ENCODE measurements around the gene HSPA1B. TPM values are rescaled to one million over a fixed set of nuclear protein-coding genes. Genes with fewer than 3 reads are reported as not detected.

The HSPA1B gene
- total and polyA plus RNA-seq, 2 donors (not counting 1 experiment from before 2014, with no cell fraction given): 79.2 to 145 TPM

DNA sequence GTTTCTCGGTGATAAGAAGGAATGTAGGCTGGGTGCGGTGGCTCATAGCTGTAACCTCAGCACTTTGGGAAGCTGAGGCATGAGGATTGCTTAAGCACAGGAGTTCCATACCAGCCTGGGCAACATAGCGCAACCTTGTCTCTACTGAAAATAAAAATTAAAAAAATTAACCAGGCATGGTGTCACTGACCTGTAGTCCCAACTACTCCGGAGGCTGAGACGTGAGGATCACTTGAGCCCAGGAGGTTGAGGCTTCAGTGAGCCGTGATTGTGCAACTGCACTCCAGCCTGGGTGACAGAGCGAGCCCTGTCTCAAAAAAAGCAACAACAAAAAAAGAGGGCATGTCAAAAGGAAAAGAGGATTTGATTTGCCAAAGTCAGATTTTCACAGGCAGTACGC lies 31.2 kb downstream of the HSPA1B start:
- CTCF ChIA-PET: no interaction called here
- POLR2A ChIA-PET: interaction anchor here (0.5 kb wide), 1 partner anchor 312 kb away, joined by 3 read pairs; the partner anchor contains the start of gene ATP6V1G2
- H3K79me2 ChIP-seq (ENCODE audit: control insufficient read depth, insufficient read depth, low read length): peaks cover 16% of the 10 kb centered on the region

DNA sequence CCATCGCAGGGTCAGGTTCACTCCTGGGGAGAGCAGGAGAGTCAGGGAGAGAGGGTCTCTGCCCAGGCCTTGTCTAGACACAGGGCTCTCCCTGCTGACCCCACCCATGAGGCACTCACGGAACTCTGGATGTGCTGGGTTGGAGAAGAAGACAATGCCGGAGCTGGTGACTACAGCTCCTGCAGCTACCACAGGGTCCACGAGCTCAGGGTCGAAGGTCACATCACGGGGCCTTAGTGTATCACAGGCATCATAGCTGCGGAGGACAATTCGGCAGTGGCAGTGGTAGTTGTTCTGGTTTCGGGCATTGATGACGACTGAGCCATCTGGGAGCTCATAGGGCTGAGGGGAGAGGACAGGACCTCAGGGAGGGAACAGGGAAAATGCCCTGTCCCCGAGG lies 32.4 kb downstream of the HSPA1B start:
- no peak for DNase-seq
- WGBS (ENCODE audit: insufficient coverage): 99% methylated on average over 10 of the region's 11 CpGs
- no peak for ATAC-seq (ENCODE audit: low read depth)
- no peaks in the 10 kb centered on the region for H3K9me3 ChIP-seq (ENCODE audit: control extremely low read depth in 1 of 3, control insufficient read depth in 2 of 3, insufficient read depth in 1 of 3, low read length in 2 of 3)
- H3K79me2 ChIP-seq (ENCODE audit: control insufficient read depth, insufficient read depth, low read length): peaks cover 17% of the 10 kb centered on the region
- TF ChIP-seq, protein P1, sequence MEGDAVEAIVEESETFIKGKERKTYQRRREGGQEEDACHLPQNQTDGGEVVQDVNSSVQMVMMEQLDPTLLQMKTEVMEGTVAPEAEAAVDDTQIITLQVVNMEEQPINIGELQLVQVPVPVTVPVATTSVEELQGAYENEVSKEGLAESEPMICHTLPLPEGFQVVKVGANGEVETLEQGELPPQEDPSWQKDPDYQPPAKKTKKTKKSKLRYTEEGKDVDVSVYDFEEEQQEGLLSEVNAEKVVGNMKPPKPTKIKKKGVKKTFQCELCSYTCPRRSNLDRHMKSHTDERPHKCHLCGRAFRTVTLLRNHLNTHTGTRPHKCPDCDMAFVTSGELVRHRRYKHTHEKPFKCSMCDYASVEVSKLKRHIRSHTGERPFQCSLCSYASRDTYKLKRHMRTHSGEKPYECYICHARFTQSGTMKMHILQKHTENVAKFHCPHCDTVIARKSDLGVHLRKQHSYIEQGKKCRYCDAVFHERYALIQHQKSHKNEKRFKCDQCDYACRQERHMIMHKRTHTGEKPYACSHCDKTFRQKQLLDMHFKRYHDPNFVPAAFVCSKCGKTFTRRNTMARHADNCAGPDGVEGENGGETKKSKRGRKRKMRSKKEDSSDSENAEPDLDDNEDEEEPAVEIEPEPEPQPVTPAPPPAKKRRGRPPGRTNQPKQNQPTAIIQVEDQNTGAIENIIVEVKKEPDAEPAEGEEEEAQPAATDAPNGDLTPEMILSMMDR (IDR thresholded peaks at IDR 0.05): no peak
- TF ChIP-seq EZH2 (IDR thresholded peaks at IDR 0.05; ENCODE audit: borderline replicate concordance, insufficient read depth, low read depth, low read length, poor library complexity, severe bottlenecking): no peak
- ChIA-PET POLR2A (interaction anchor here (0.5 to 0.8 kb wide), 2 partner anchors 53 to 237 kb away, joined by 3 read pairs; partner anchors contain the start of gene LSM2), CTCF (interaction anchor here (0.6 kb wide), 1 partner anchor 253 kb away, joined by 3 read pairs; no protein-coding TSS in a partner anchor)
- no peak overlapping the region for H3K4me2 ChIP-seq (replicated peaks; ENCODE audit: low read depth, low read length, poor library complexity, severe bottlenecking)
- Mint-ChIP-seq H3K27ac (no peak overlapping the region), H3K27me3 (no peaks in the 10 kb centered on the region), H3K4me1 (peaks cover 24% of the 10 kb centered on the region), H3K9me3 (ENCODE audit: insufficient read depth) (no peaks in the 10 kb centered on the region), H3K4me3 (no peak overlapping the region)
- H3K4me3 ChIP-seq (ENCODE audit: control extremely low read depth in 1 of 5, extremely low read depth in 1 of 5, insufficient read depth in 1 of 5, low read depth in 2 of 5, low read length in 4 of 5): no peak overlapping the region
- no peak overlapping the region for H3K27ac ChIP-seq (ENCODE audit: low read length in 2 of 2)
- no peaks in the 10 kb centered on the region for H4K20me1 ChIP-seq (ENCODE audit: control insufficient read depth, insufficient read depth, low read length, poor library complexity, severe bottlenecking)
- H3K9ac ChIP-seq (ENCODE audit: low read length): no peak overlapping the region
- intact Hi-C loops (cut with micrococcal nuclease): loop anchor here (5.0 to 10.0 kb wide), 3 partner anchors 43 to 365 kb away; partner anchors contain the start of genes HSPA1A, HSPA1L, MICB and VARS1
- no peak overlapping the region for H2AFZ ChIP-seq (ENCODE audit: insufficient read depth, low read depth, low read length, poor library complexity, severe bottlenecking)
- peaks cover 2 to 27% of the 10 kb centered on the region in 2 experiments for H3K36me3 ChIP-seq (replicated peaks in 1 of 2; ENCODE audit: control extremely low read depth in 1 of 2, control insufficient read depth in 1 of 2, extremely low read depth in 1 of 2, insufficient read depth in 2 of 2, low read length in 1 of 2)
- H3K4me1 ChIP-seq (ENCODE audit: control insufficient read depth in 2 of 2, insufficient read depth in 2 of 2, low read length in 2 of 2): peaks cover 18 to 23% of the 10 kb centered on the region in 2 donors
- no peaks in the 10 kb centered on the region for H3K27me3 ChIP-seq (replicated peaks in 1 of 4; ENCODE audit: control extremely low read depth in 1 of 4, control insufficient read depth in 3 of 4, insufficient read depth in 4 of 4, low read length in 3 of 4)

More for the DNA sequence above, 31.2 kb downstream of the HSPA1B start:
- Mint-ChIP-seq H3K9me3 (ENCODE audit: insufficient read depth) (no peaks in the 10 kb centered on the region), H3K27ac (no peak overlapping the region), H3K4me3 (no peak overlapping the region), H3K4me1 (peaks cover 19% of the 10 kb centered on the region), H3K27me3 (no peaks in the 10 kb centered on the region)
- H2AFZ ChIP-seq (ENCODE audit: insufficient read depth, low read depth, low read length, poor library complexity, severe bottlenecking): no peak overlapping the region
- H3K4me1 ChIP-seq (ENCODE audit: control insufficient read depth in 2 of 2, insufficient read depth in 2 of 2, low read length in 2 of 2): peaks cover 13 to 16% of the 10 kb centered on the region in 2 donors
- ATAC-seq (ENCODE audit: low read depth) (no peak), DNase-seq (no peak)
- H4K20me1 ChIP-seq (ENCODE audit: control insufficient read depth, insufficient read depth, low read length, poor library complexity, severe bottlenecking): no peaks in the 10 kb centered on the region
- WGBS (ENCODE audit: insufficient coverage): 88% methylated on average over 6 of the region's 8 CpGs
- peaks cover 2 to 27% of the 10 kb centered on the region in 2 experiments for H3K36me3 ChIP-seq (replicated peaks in 1 of 2; ENCODE audit: control extremely low read depth in 1 of 2, control insufficient read depth in 1 of 2, extremely low read depth in 1 of 2, insufficient read depth in 2 of 2, low read length in 1 of 2)
- H3K4me2 ChIP-seq (replicated peaks; ENCODE audit: low read depth, low read length, poor library complexity, severe bottlenecking): no peak overlapping the region
- intact Hi-C loops (cut with micrococcal nuclease): no loop called here
- no peak overlapping the region for H3K27ac ChIP-seq (ENCODE audit: low read length in 2 of 2)
- no peaks in the 10 kb centered on the region for H3K27me3 ChIP-seq (replicated peaks in 1 of 4; ENCODE audit: control extremely low read depth in 1 of 4, control insufficient read depth in 3 of 4, insufficient read depth in 4 of 4, low read length in 3 of 4)
- H3K4me3 ChIP-seq (ENCODE audit: control extremely low read depth in 1 of 5, extremely low read depth in 1 of 5, insufficient read depth in 1 of 5, low read depth in 2 of 5, low read length in 4 of 5): no peak overlapping the region
- no peak overlapping the region for H3K9ac ChIP-seq (ENCODE audit: low read length)
- no peak for TF ChIP-seq EZH2 (IDR thresholded peaks at IDR 0.05; ENCODE audit: borderline replicate concordance, insufficient read depth, low read depth, low read length, poor library complexity, severe bottlenecking)
- TF ChIP-seq, protein P1 (IDR thresholded peaks at IDR 0.05): no peak
- no peaks in the 10 kb centered on the region for H3K9me3 ChIP-seq (ENCODE audit: control extremely low read depth in 1 of 3, control insufficient read depth in 2 of 3, insufficient read depth in 1 of 3, low read length in 2 of 3)

All from B cell (primary cell).